ENCODE results near the gene EXOC3L4.

The EXOC3L4 gene

DNA sequence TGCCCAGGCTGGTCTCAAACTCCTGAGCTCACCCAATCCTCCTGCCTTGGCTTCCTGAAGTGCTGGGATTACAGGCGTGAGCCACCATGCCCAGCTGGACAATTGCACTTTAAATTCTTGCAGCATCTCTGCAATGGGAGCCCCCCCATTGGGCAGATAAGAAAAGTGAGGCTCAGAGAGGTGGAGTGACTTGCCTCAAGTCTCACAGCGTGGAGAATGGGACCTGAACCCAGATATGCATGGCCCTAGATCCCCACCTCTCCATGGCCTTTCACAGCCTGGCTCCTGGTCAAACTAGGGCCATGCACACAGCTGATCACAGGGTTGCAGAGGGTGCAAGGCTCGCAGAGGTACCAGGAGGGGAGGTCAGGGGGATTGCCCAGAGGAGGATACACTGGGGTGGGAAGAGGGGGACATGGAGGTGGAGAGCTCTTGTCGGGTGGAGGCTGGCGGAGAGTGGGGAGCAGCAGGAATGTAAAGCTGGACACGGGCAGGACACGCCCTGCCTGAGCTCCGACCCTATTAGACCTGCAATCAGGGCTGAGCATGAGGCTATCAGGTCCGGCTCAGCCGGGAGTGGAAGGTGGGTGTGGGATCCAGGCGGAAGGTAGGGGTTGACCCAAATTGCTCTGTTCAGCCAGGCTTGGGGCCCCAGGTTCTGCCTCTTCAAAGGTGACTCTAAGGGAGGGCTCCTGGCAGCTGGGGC lies 6.9 kb downstream of the EXOC3L4 start:
- TF ChIP-seq ZBTB8A (tag by site-specific recombination; IDR thresholded peaks at IDR 0.05) (no peak), SP2 (tag by site-specific recombination; IDR thresholded peaks at IDR 0.05) (0 out of 2 replicates have a peak, but pooled peaks have one; percentile 17)
- Histone ChIP-seq H3K27ac (ENCODE audit: extremely low read depth, low read depth, low read length) (no peak overlapping the region), H3K4me3 (ENCODE audit: low read depth, low read length) (no peak overlapping the region), H3K36me3 (ENCODE audit: control insufficient read depth in 2 of 2, insufficient read depth in 1 of 2, low read length in 2 of 2) (no peaks in the 10 kb centered on the region), H3K4me1 (ENCODE audit: control insufficient read depth, insufficient read depth, low read length) (0 out of 2 replicates have a peak, but pooled peaks cover 2% of the 10 kb centered on the region), H3K9me3 (ENCODE audit: control insufficient read depth, insufficient read depth, low read depth, low read length) (no peaks in the 10 kb centered on the region)
- CTCF ChIA-PET = interaction anchor here (0.7 kb wide), 1 partner anchor 40 kb away, joined by 3 read pairs; no protein-coding TSS in a partner anchor
- POLR2A ChIA-PET = interaction anchor here (1.0 kb wide), 1 partner anchor 436 kb away, joined by 3 read pairs; no protein-coding TSS in a partner anchor

DNA sequence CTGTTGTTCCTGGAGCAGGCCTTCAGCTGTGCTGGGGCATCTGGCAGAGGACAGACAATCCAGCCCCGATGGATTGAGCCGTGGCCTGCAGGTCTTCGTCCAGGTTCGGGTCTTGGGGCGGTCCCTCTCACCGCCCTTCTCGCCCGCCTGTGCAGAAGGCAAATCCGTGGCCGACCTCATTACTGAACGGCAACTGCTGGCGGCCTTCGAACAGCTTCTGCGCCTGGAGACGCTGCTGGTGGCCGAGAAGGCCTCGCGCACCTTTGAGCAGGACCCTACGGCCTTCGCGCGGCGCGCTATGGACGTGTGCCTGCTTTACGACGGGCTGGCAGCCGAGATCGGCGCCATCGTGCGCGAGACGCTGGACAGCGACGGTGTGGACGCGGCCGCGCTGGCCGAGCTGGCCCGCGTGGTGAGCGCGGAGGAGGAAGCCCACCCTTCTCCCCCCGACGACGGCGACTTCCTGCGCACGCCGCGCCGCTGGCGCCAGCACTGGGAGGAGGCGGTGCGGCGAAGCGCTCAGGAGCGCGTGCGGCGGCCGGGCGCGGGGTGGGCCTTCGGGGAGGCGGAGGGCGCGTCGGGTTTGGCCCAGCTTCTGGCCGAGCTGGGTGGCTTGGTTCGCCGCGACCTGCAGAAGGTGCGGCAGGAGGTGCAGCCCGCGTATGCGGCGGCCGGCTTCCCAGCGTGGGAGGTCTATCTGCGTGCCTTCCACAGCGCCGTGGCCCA lies 7.6 kb downstream of the EXOC3L4 start:
- POLR2A ChIA-PET = interaction anchor here (1.0 kb wide), 1 partner anchor 435 kb away, joined by 3 read pairs; no protein-coding TSS in a partner anchor
- Histone ChIP-seq H3K36me3 (ENCODE audit: control insufficient read depth in 2 of 2, insufficient read depth in 1 of 2, low read length in 2 of 2) (no peaks in the 10 kb centered on the region), H3K4me1 (ENCODE audit: control insufficient read depth, insufficient read depth, low read length) (0 out of 2 replicates have a peak, but pooled peaks cover 2% of the 10 kb centered on the region), H3K9me3 (ENCODE audit: control insufficient read depth, insufficient read depth, low read depth, low read length) (no peaks in the 10 kb centered on the region), H3K4me3 (ENCODE audit: low read depth, low read length) (no peak overlapping the region), H3K27ac (ENCODE audit: extremely low read depth, low read depth, low read length) (no peak overlapping the region)
- no peak for TF ChIP-seq ZNF132 (tag by site-specific recombination; IDR thresholded peaks at IDR 0.05; ENCODE audit: borderline replicate concordance)
- TF ChIP-seq ZNF530 (tag by site-specific recombination; IDR thresholded peaks at IDR 0.05; ENCODE audit: low read depth) = no peak
- no peak for TF ChIP-seq ZNF623 (tag by site-specific recombination; IDR thresholded peaks at IDR 0.05)
- TF ChIP-seq ZNF529 (tag by site-specific recombination; IDR thresholded peaks at IDR 0.05; ENCODE audit: insufficient replicate concordance) = no peak
- no peak for TF ChIP-seq ZNF621 (tag by site-specific recombination; IDR thresholded peaks at IDR 0.05)
- no peak for TF ChIP-seq ZNF169 (tag by site-specific recombination; IDR thresholded peaks at IDR 0.05)
- TF ChIP-seq, protein P1, sequence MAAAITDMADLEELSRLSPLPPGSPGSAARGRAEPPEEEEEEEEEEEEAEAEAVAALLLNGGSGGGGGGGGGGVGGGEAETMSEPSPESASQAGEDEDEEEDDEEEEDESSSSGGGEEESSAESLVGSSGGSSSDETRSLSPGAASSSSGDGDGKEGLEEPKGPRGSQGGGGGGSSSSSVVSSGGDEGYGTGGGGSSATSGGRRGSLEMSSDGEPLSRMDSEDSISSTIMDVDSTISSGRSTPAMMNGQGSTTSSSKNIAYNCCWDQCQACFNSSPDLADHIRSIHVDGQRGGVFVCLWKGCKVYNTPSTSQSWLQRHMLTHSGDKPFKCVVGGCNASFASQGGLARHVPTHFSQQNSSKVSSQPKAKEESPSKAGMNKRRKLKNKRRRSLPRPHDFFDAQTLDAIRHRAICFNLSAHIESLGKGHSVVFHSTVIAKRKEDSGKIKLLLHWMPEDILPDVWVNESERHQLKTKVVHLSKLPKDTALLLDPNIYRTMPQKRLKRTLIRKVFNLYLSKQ (tag by site-specific recombination; IDR thresholded peaks at IDR 0.05; ENCODE audit: borderline replicate concordance) = no peak
- TF ChIP-seq KLF8 (tag by site-specific recombination; IDR thresholded peaks at IDR 0.05) = no peak
- no peak for TF ChIP-seq ZNF596 (tag by site-specific recombination; IDR thresholded peaks at IDR 0.05)
- no peak for TF ChIP-seq ZBTB20 (tag by site-specific recombination; IDR thresholded peaks at IDR 0.05)
- TF ChIP-seq ZNF416 (tag by site-specific recombination; IDR thresholded peaks at IDR 0.05) = no peak
- no peak for TF ChIP-seq ZNF585B (tag by site-specific recombination; IDR thresholded peaks at IDR 0.05)
- no peak for TF ChIP-seq ZIC2 (tag by site-specific recombination; IDR thresholded peaks at IDR 0.05)
- no peak for TF ChIP-seq ZNF302 (tag by site-specific recombination; IDR thresholded peaks at IDR 0.05; ENCODE audit: low read depth)
- CTCF ChIA-PET = interaction anchor here (0.7 to 1.1 kb wide), 2 partner anchors 39 to 85 kb away, joined by 3 read pairs; no protein-coding TSS in a partner anchor

DNA sequence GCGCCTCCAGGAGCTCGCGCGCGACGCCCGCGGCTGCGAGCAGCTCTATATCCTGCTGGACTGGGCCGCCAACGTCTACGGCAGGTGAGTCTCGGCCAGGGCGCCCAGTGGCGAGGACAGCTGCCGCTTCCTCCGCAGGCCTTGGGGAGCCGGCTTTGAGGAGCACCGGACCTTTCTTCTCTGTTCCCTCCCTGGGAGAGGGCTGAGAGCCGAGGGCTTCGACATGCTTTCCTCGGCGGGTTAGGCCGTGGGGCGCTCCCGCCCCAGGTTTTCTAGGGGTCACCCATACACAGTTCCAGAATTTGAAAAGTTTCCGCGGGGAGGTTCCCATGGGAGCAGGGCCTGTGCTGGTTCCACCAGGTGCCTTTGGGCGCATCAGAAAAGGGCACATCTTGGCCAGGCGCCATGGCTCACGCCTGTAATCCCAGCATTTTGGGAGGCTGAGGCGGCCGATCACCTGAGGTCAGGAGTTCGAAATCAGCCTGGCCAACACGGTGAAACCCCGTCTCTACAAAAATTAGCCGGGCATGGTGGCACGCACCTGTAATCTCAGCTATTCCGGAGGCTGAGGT lies 8.2 kb downstream of the EXOC3L4 start:
- Histone ChIP-seq H3K9me3 (ENCODE audit: control insufficient read depth, insufficient read depth, low read depth, low read length) (no peaks in the 10 kb centered on the region), H3K36me3 (ENCODE audit: control insufficient read depth in 2 of 2, insufficient read depth in 1 of 2, low read length in 2 of 2) (no peaks in the 10 kb centered on the region), H3K27ac (ENCODE audit: extremely low read depth, low read depth, low read length) (no peak overlapping the region), H3K4me3 (ENCODE audit: low read depth, low read length) (no peak overlapping the region), H3K4me1 (ENCODE audit: control insufficient read depth, insufficient read depth, low read length) (0 out of 2 replicates have a peak, but pooled peaks cover 2% of the 10 kb centered on the region)
- POLR2A ChIA-PET = interaction anchor here (0.6 kb wide), 1 partner anchor 178 kb away, joined by 3 read pairs; no protein-coding TSS in a partner anchor
- CTCF ChIA-PET = interaction anchor here (0.7 to 4.6 kb wide), 6 partner anchors 38 to 189 kb away, joined by 3 to 80 read pairs (median 8); no protein-coding TSS in a partner anchor
- TF ChIP-seq ZNF791 (tag by site-specific recombination; IDR thresholded peaks at IDR 0.05) = no peak
- TF ChIP-seq ZNF704 (tag by site-specific recombination; IDR thresholded peaks at IDR 0.05) = no peak
- TF ChIP-seq ZNF175 (tag by site-specific recombination; IDR thresholded peaks at IDR 0.05) = no peak
- no peak for TF ChIP-seq ZNF140 (tag by site-specific recombination; IDR thresholded peaks at IDR 0.05)
- TF ChIP-seq SCRT1 (tag by site-specific recombination; IDR thresholded peaks at IDR 0.05; ENCODE audit: borderline replicate concordance) = no peak
- TF ChIP-seq GLI4 (tag by site-specific recombination; IDR thresholded peaks at IDR 0.05) = no peak
- TF ChIP-seq, protein P2, sequence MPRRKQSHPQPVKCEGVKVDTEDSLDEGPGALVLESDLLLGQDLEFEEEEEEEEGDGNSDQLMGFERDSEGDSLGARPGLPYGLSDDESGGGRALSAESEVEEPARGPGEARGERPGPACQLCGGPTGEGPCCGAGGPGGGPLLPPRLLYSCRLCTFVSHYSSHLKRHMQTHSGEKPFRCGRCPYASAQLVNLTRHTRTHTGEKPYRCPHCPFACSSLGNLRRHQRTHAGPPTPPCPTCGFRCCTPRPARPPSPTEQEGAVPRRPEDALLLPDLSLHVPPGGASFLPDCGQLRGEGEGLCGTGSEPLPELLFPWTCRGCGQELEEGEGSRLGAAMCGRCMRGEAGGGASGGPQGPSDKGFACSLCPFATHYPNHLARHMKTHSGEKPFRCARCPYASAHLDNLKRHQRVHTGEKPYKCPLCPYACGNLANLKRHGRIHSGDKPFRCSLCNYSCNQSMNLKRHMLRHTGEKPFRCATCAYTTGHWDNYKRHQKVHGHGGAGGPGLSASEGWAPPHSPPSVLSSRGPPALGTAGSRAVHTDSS (tag by site-specific recombination; IDR thresholded peaks at IDR 0.05) = no peak
- no peak for TF ChIP-seq ZNF560 (tag by site-specific recombination; IDR thresholded peaks at IDR 0.05; ENCODE audit: borderline replicate concordance)
- TF ChIP-seq KLF7 (tag by site-specific recombination; IDR thresholded peaks at IDR 0.05; ENCODE audit: borderline replicate concordance) = no peak
- no peak for TF ChIP-seq TCF7L2 (IDR thresholded peaks at IDR 0.05; ENCODE audit: borderline replicate concordance, low read depth, low read length)
- TF ChIP-seq ZNF211 (tag by site-specific recombination; IDR thresholded peaks at IDR 0.05; ENCODE audit: low read depth) = no peak
